Fibroblast of pulmonary artery (primary cell): Measurements from ENCODE around the gene NUP214.

Experiments
- DNase-seq: peaks from one replicate; pipeline ENCODE4 v3.0.0-alpha.2; 2010; ENCODE audit warnings: low read depth
- H3K4me3 ChIP-seq: replicated peaks from 2 replicates; pipeline ENCODE4 v1.5.1; 2011; ENCODE audit warnings: low read depth, mild to moderate bottlenecking, control low read depth, low read length, moderate library complexity
- TF ChIP-seq, protein P1 (sequence below): IDR thresholded peaks from 2 replicates; pipeline ENCODE4 v1.5.1; 2011; ENCODE audit warnings: mild to moderate bottlenecking, control low read depth, low read length, inconsistent platforms; ENCODE audit errors: missing control alignments

NUP214 gene

DNA sequence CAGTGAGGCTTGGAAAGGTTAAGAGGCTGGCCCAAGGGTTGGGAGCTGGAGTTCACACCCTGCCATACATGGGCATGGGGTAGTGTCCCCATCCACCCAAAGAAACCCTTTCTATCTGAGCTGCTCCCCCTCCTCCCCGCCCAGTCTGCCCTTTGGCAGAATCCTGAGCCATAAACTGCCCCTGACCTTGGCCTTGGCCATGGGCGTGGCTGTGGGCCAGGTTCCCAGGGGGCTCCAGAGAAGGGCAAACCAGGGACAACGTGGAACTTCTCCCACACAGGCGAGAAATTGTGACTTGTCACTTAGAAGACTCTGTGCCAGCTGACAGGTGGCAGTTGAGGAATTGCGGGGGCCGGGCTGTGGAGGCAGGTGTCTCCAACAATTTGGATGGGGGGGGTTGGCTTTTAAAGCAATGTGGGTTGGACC, 146.1 kb downstream of the NUP214 start:
- DNase-seq: no peak
- TF ChIP-seq, protein P1, sequence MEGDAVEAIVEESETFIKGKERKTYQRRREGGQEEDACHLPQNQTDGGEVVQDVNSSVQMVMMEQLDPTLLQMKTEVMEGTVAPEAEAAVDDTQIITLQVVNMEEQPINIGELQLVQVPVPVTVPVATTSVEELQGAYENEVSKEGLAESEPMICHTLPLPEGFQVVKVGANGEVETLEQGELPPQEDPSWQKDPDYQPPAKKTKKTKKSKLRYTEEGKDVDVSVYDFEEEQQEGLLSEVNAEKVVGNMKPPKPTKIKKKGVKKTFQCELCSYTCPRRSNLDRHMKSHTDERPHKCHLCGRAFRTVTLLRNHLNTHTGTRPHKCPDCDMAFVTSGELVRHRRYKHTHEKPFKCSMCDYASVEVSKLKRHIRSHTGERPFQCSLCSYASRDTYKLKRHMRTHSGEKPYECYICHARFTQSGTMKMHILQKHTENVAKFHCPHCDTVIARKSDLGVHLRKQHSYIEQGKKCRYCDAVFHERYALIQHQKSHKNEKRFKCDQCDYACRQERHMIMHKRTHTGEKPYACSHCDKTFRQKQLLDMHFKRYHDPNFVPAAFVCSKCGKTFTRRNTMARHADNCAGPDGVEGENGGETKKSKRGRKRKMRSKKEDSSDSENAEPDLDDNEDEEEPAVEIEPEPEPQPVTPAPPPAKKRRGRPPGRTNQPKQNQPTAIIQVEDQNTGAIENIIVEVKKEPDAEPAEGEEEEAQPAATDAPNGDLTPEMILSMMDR: no peak
- no peak overlapping the region for H3K4me3 ChIP-seq

- no peak for DNase-seq
- TF ChIP-seq, protein P1: no peak
- H3K4me3 ChIP-seq: no peak overlapping the region
Measured at GRCh38 chr9:131272212-131272611, 146.8 kb downstream of the NUP214 start.

DNA sequence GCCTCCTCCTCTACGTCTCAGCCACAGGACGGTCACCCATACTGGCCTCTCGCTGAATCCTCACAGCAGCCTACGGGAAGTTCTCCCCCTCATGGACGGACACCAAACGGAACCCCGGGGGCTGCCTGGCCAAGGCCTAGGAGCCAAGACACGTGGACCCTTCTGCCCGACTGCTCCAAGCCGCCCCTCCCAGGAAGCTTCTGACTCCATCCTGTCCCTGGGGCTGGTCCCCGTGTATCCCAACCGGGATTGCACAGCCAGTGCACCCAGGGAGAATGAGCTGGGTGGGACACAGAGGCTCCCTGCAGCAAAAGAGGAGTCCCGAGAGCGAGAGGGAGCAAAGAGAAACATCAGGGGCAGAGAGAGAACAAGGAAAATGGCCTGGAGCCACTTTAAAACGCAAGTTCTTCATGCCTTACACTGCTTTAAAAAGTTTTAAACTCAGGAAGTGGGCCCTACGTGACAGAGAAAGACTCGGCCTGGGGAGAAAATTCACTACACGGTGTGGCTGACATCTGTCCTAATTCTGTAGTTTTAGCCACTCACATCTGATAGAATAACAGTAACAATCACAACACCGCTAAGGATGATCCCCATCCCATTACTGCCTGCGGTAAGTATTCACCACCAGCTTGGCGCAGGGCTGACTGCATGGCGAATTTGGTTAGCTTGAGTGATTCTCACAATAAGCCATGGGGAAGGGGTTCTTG, 147.9 kb downstream of the NUP214 start:
- H3K4me3 ChIP-seq: no peak overlapping the region
- DNase-seq: no peak
- TF ChIP-seq, protein P1: no peak

- H3K4me3 ChIP-seq: no peak overlapping the region
- DNase-seq: no peak
- TF ChIP-seq, protein P1: no peak
Measured at GRCh38 chr9:131273856-131274673, 148.7 kb downstream of the NUP214 start.

DNA sequence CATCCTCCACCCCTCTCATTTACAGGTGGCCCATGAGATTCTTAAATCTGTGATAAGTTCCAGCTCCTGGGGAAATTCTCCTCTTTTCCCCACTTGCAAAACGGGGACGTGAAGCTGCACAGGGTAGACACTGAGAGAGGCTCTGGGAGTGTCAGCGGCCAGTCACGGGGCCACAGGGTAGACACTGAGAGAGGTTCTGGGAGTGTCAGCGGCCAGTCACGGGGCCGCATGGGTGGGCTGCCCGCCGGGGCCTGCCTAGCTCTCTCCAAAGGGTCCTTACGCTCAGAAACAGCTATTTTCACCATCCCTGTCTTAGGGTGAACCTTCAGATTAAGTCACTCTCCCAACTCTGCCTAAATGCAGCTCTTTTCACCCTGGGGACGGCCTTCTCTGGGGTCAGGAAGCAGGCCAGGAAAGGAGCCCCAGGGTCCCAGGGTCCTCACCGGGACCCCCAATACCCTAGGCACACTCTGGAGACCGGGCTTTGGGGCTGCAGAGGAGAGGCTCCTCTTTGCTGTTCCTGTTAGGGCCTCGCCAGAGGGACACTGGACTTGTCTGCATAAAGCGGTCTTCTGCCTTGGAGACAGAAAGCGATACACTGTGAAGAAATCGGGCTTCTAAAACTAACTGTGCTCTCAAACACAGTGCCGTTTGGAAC, 149.4 kb downstream of the NUP214 start:
- TF ChIP-seq, protein P1: no peak
- DNase-seq: no peak
- no peak overlapping the region for H3K4me3 ChIP-seq

- TF ChIP-seq, protein P1: no peak
- no peak for DNase-seq
- H3K4me3 ChIP-seq: no peak overlapping the region
Measured at GRCh38 chr9:131275332-131276093, 150.1 kb downstream of the NUP214 start.
